ENCODE data around the gene PIBF1.
A peak's percentile ranks its signal among the peaks of the same experiment; 100 is the strongest.
"Not testable (repeated sequence)": the region's sequence is repeated elsewhere in the genome, so short reads cannot be mapped to it uniquely, and the experiment has no call there.

PIBF1 gene

GRCh38 chr13:72781451-72782439 is at the start of gene PIBF1, which contains the start of gene DIS3:
Gene PIBF1, plus strand, starts transcription at chr13:72782133. Its CDS starts 1,337 bp downstream, at chr13:72783470.
Gene DIS3, minus strand, starts transcription at chr13:72781900. Its CDS starts 68 bp downstream, at chr13:72781832.
- DNase-seq (ENCODE audit: low read depth, low spot score), result peak; percentile 94

GRCh38 chr13:72737033-72737432 is 44.9 kb upstream of the PIBF1 start:
- DNase-seq (ENCODE audit: low read depth, low spot score), result no peak

DNA sequence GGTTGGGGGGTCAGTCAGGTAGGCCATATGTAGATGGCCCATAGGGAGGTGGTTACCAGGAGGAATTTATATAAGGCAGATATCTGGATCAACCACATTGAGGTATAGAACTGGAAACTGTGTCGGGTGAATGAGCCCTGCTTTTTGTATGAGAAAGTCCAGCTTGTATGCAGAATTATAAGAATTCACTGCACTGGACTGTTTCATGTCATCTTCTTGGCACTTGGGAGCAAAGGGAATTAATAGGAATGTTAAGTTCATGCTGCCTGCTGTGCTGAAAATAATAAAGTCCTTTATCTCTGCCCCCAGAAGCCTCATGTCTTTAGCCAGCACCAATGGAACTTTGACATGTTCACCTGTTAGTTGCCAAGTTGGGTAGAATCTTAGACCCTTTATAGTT is 41.9 kb upstream of the PIBF1 start:
- DNase-seq (ENCODE audit: low read depth, low spot score), result no peak

GRCh38 chr13:72745260-72745659 is 36.7 kb upstream of the PIBF1 start:
- no peak for DNase-seq (ENCODE audit: low read depth, low spot score)

DNA sequence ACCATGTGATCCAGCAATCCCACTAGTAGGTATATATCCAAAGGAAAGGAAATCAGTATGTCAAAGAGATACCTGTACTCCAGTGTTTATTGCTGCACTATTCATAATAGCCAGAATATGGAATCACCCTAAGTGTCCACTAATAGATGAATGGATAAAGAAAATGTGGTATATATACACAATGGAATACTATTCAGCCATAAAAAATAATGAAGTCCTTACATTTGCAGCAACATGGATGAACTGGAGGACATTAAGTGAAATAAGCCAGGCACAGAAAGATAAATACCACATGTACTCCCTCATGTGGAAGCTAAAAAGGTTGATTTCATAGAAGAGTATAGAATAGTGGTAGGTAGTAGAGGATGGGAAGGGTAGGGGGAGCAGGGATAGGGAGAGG is 30.7 kb upstream of the PIBF1 start:
- no peak for DNase-seq (ENCODE audit: low read depth, low spot score)

DNA sequence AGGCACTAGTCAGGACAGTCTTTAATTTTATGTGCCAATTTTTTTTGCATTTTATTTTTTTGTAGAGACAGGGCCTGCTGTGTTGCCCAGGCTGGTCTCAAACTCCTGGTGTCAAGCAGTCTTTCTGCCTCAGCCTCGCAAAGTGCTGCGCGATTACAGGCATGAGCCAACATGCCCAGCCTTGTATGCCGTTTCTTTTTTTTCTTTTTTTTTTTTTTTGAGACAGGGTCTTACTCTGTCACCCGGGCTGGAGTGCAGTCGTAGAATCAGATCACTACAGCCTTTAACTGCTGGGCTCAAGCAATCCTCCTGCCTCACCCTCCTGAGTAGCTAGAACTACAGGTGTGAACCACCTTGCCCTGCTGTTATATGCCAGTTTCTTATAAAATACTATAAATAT is 27.8 kb upstream of the PIBF1 start:
- DNase-seq (ENCODE audit: low read depth, low spot score), result no peak

DNA sequence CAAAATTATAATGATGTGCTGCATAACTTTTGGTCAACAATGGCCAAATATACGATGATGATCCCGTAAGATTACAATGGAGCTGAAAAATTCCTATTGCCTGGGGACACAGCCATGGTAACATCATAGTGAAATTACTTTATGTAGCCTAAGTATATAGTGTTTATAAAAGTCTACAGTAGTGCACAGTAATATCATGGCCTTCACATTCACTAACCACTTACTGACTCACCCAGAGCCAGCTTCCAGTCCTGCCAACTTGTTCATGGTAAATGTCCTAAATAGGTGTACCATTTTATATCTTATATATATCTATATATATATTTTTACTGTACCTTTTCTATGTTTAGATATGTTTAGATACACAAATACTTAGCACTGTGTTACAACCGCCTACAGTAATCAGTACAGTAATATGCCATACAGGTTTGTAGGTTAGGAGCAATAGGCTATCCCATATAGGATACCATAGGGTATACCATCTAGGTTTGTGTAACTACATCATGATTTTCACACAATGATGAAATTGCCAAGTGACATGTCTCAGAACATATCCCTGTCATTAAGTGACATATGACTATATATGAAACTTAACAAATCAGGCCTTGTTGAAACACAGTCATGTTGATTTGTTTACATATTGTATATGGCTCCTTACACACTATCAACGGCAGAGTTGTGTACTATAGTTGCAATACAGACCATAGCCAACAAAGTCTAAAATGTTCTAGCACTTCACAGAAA is 24.0 kb upstream of the PIBF1 start:
- no peak for DNase-seq (ENCODE audit: low read depth, low spot score)

DNA sequence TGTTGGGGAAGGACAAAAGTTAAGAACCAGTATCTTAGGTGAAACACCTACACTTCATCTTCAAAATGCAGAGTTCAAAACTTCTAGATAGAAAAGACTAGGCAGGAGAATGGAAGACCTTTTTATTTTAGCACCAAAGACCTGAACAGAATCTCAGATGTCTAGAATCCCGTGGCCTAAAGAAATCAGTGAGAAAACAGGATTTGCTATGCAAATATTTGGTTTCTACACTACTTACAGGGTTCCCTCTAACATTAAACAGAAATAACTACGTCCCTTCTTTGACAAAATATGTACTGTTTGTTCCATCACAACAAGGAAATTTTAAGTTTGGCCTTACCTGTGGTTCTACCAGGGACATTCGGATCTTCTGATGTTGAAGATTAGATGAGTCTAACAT is 21.7 kb upstream of the PIBF1 start:
- DNase-seq (ENCODE audit: low read depth, low spot score), result no peak

- no peak for DNase-seq (ENCODE audit: low read depth, low spot score)
Measured at GRCh38 chr13:72763411-72763810, 18.5 kb upstream of the PIBF1 start.

DNA sequence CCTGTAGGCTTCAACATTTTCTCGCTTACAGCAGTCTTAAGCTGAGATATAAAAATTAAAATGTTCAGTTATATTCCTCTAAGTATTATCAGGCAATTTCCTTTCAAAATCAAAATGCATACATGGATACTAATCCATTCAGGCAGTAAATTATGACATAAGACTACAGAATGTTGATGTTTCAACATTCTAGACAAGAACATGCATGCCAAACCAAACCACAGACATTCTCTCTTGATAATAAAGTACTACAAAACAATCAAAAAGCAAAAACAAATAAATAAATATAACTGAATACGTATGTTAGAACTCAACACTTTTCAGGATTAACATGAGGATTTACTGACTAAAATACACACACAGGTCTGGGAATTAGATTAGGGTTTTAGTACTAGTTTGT is 7.9 kb upstream of the PIBF1 start:
- DNase-seq (ENCODE audit: low read depth, low spot score), result no peak

DNA sequence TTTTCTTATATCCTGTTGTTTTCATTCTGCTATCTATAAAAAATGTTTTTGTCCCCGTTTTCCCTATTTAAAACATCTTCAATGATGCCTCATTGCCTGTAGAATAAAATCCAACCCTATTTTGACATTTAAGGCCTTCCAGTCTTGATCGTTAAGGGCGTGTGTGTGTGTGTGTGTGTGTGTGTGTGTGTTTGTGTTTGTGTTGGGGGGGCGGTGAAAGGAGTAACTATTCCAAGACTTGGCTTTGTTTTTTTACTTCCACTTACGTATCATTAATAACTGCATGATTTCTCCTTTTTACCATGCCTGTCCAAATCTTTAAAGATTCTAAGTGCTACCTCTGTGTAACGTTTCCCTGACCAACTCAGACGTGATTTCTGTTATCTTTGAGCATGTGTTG is 784 bp downstream of the PIBF1 start:
- no peak for DNase-seq (ENCODE audit: low read depth, low spot score)

GRCh38 chr13:72784679-72785078 is 2.7 kb downstream of the PIBF1 start:
- DNase-seq (ENCODE audit: low read depth, low spot score), result not testable (repeated sequence)

GRCh38 chr13:72788831-72789230 is 6.9 kb downstream of the PIBF1 start:
- no peak for DNase-seq (ENCODE audit: low read depth, low spot score)

- no peak for DNase-seq (ENCODE audit: low read depth, low spot score)
Measured at GRCh38 chr13:72792640-72793039, 10.7 kb downstream of the PIBF1 start.

GRCh38 chr13:72798817-72799216 is 16.9 kb downstream of the PIBF1 start:
- DNase-seq (ENCODE audit: low read depth, low spot score), result no peak

GRCh38 chr13:72804301-72804700 is 22.4 kb downstream of the PIBF1 start:
- no peak for DNase-seq (ENCODE audit: low read depth, low spot score)

DNA sequence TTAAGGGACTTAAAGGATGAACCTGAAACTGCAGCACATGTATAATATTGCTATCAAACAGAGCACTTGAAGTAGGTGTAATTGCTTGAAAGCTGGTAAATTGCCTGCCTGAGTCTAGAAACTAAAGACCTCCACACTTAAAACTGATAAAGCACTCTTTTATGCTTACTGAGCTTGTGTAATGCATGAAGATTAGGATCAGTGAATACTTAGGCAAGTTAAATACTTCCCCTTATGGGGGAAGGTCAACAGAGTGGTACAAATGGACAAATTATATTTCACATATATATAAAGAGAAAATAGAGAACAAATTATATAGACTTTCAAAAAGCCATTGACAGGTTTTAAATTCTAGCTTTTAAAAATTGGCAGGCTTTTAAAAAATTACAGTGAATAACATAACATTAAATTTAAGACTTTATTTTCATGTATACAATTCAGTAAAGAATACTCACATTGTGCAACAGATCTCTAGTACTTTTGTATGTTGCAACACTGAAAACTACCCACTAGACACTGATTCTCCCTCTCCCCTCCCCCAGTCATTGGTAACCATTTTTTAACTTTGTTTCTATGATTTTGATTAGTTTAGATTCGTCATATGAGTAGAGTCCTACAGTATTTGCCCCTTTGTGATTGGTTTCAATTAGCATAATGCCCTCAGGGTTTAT is 23.9 kb downstream of the PIBF1 start:
- DNase-seq (ENCODE audit: low read depth, low spot score), result no peak

GRCh38 chr13:72806514-72806913 is 24.6 kb downstream of the PIBF1 start:
- not testable (repeated sequence) for DNase-seq (ENCODE audit: low read depth, low spot score)

DNA sequence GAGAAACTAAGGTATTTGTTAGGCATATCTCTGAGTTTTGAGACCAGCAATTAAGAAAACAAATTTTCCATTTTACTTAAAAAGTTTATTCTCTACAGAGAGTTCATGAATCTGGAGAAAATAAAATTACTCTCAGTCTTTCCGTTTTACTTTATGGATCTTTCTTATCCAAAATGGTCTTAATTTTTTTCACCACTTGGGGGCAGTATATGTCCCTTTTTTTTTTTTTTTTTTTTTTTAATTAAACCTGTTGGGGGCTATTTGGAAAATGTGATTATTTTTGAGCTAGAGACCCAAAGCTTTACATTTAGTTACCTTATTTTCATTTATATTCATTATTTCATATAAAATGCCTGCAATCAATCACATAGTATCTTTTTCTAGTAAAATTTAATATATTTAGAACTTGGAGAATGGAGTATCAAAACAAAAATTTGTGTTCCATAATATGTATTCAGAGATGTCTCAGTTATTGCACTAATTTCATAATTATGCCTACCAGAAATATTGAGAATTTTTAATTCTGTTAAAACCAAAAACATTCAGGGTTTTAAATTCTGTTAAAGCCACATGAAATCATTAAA is 27.1 kb downstream of the PIBF1 start:
- no peak for DNase-seq (ENCODE audit: low read depth, low spot score)

- DNase-seq (ENCODE audit: low read depth, low spot score), result no peak
Measured at GRCh38 chr13:72820156-72820897, 38.4 kb downstream of the PIBF1 start.

- DNase-seq (ENCODE audit: low read depth, low spot score), result no peak
Measured at GRCh38 chr13:72820898-72821279, 39.0 kb downstream of the PIBF1 start.
